Activated CD4-positive, alpha-beta memory T cell treated with anti-CD3 and anti-CD28 coated beads, Interleukin-2, amount 10 ng/mL, durations not matched to agents 7 days and 5 days (primary cell): ENCODE results near the gene KLF6. TPM values are rescaled to one million over a fixed set of nuclear protein-coding genes. Genes with fewer than 3 reads are reported as not detected.

ENCODE experiments used
- CTCF ChIA-PET: fragments of 350-600 bp; sonication (Branson Sonifier 250); formaldehyde crosslinking; loops from one replicate; lab custom pipeline; 2021; ENCODE audit warnings: antibody characterized with exemption, inconsistent platforms; lab: Charles Lee
- POLR2A ChIA-PET: fragments of 350-600 bp; sonication (Branson Sonifier 250); formaldehyde crosslinking; loops from one replicate; lab custom pipeline; 2021; ENCODE audit warnings: antibody characterized with exemption; lab: Charles Lee
- DNase-seq: peaks from one replicate; pipeline ENCODE4 v3.0.0-alpha.2; 2020
- H3K27ac Mint-ChIP-seq: one replicate; pipeline ENCODE4 v1.8.0; 2021; ENCODE audit warnings: mild to moderate bottlenecking, mixed read lengths
- H3K27me3 Mint-ChIP-seq: one replicate; pipeline ENCODE4 v1.8.0; 2021; ENCODE audit warnings: mixed read lengths
- H3K36me3 Mint-ChIP-seq: one replicate; pipeline ENCODE4 v1.8.0; 2021; ENCODE audit warnings: low read depth, mixed read lengths
- H3K4me1 Mint-ChIP-seq: one replicate; pipeline ENCODE4 v1.8.0; 2021; ENCODE audit warnings: mixed read lengths
- H3K4me3 Mint-ChIP-seq: one replicate; pipeline ENCODE4 v1.8.0; 2021; ENCODE audit warnings: mild to moderate bottlenecking, mixed read lengths
- H3K9me3 Mint-ChIP-seq: one replicate; pipeline ENCODE4 v1.8.0; 2021; ENCODE audit warnings: mixed read lengths
- total RNA-seq, 2 experiments: library from RNA; stranded (reverse); gene quantifications; one replicate each; pipeline ENCODE4 v1.2.3, GENCODE V29; 2021

Gene KLF6
- total RNA-seq, 2 experiments from 2014 or later = 220 to 228 TPM

- peaks cover 7% of the 10 kb centered on the region for H3K36me3 Mint-ChIP-seq
- CTCF ChIA-PET = interaction anchor here (1.0 kb wide), 1 partner anchor 16 kb away, joined by 3 read pairs; no protein-coding TSS in a partner anchor
- no peak overlapping the region for H3K4me3 Mint-ChIP-seq
- peak overlapping the region; percentile 74 for H3K27ac Mint-ChIP-seq
- DNase-seq = no peak
- peaks cover 72% of the 10 kb centered on the region for H3K4me1 Mint-ChIP-seq
- POLR2A ChIA-PET = interaction anchor here (0.7 to 6.8 kb wide), 8 partner anchors 8 to 593 kb away, joined by 3 to 164 read pairs (median 12); partner anchors contain the start of genes KLF6 and PITRM1
- no peaks in the 10 kb centered on the region for H3K27me3 Mint-ChIP-seq
- H3K9me3 Mint-ChIP-seq = no peaks in the 10 kb centered on the region
These were observed 18.8 kb downstream of the KLF6 start for GRCh38 chr10:3766046-3766756.

- Mint-ChIP-seq H3K27ac (peak overlapping the region; percentile 74), H3K9me3 (peaks cover 4% of the 10 kb centered on the region), H3K4me1 (peaks cover 83% of the 10 kb centered on the region), H3K36me3 (peaks cover 13% of the 10 kb centered on the region), H3K4me3 (peak overlapping the region; percentile 25), H3K27me3 (no peaks in the 10 kb centered on the region)
- CTCF ChIA-PET = interaction anchor here (0.7 to 1.9 kb wide), 5 partner anchors 10 to 110 kb away, joined by 3 to 5 read pairs (median 3); no protein-coding TSS in a partner anchor
- peak; percentile 51 for DNase-seq
- POLR2A ChIA-PET = interaction anchor here (0.9 to 11.3 kb wide), 8 partner anchors 9 to 592 kb away, joined by 3 to 164 read pairs (median 38); partner anchors contain the start of genes KLF6 and PITRM1
These were observed 19.9 kb downstream of the KLF6 start for GRCh38 chr10:3765146-3765545.

- Mint-ChIP-seq H3K4me3 (peak overlapping the region; percentile 25), H3K27me3 (no peaks in the 10 kb centered on the region), H3K9me3 (peaks cover 6% of the 10 kb centered on the region), H3K27ac (peak overlapping the region; percentile 74), H3K4me1 (peaks cover 85% of the 10 kb centered on the region), H3K36me3 (peaks cover 15% of the 10 kb centered on the region)
- ChIA-PET POLR2A (interaction anchor here (0.7 to 11.3 kb wide), 9 partner anchors 9 to 592 kb away, joined by 3 to 164 read pairs (median 18); partner anchors contain the start of genes KLF6 and PITRM1), CTCF (interaction anchor here (0.7 to 1.9 kb wide), 6 partner anchors 9 to 141 kb away, joined by 3 to 5 read pairs (median 4); no protein-coding TSS in a partner anchor)
- no peak for DNase-seq
These were observed 20.3 kb downstream of the KLF6 start for GRCh38 chr10:3764626-3765112.

- DNase-seq = no peak
- peaks cover 88% of the 10 kb centered on the region for H3K4me1 Mint-ChIP-seq
- peak overlapping the region; percentile 74 for H3K27ac Mint-ChIP-seq
- peaks cover 18% of the 10 kb centered on the region for H3K36me3 Mint-ChIP-seq
- no peaks in the 10 kb centered on the region for H3K27me3 Mint-ChIP-seq
- ChIA-PET POLR2A (interaction anchor here (0.7 to 11.3 kb wide), 7 partner anchors 8 to 363 kb away, joined by 3 to 164 read pairs (median 57); partner anchors contain the start of gene KLF6), CTCF (interaction anchor here (1.3 to 1.9 kb wide), 4 partner anchors 9 to 140 kb away, joined by 4 to 5 read pairs (median 4); no protein-coding TSS in a partner anchor)
- peaks cover 6% of the 10 kb centered on the region for H3K9me3 Mint-ChIP-seq
- H3K4me3 Mint-ChIP-seq = peak overlapping the region; percentile 25
These were observed 21.0 kb downstream of the KLF6 start for GRCh38 chr10:3763852-3764625.

- no peak for DNase-seq
- Mint-ChIP-seq H3K4me1 (peaks cover 90% of the 10 kb centered on the region), H3K4me3 (peak overlapping the region; percentile 9), H3K36me3 (peaks cover 18% of the 10 kb centered on the region), H3K9me3 (peaks cover 6% of the 10 kb centered on the region), H3K27me3 (no peaks in the 10 kb centered on the region), H3K27ac (peak overlapping the region; percentile 40)
- CTCF ChIA-PET = interaction anchor here (1.3 to 1.9 kb wide), 2 partner anchors 12 to 139 kb away, joined by 4 read pairs; no protein-coding TSS in a partner anchor
- POLR2A ChIA-PET = interaction anchor here (5.6 to 11.3 kb wide), 4 partner anchors 12 to 45 kb away, joined by 57 to 164 read pairs (median 137); partner anchors contain the start of gene KLF6
These were observed 22.0 kb downstream of the KLF6 start for GRCh38 chr10:3763035-3763456.

GRCh38 chr10:3762309-3762708, 22.7 kb downstream of the KLF6 start:
- CTCF ChIA-PET = interaction anchor here (1.9 kb wide), 1 partner anchor 22 kb away, joined by 6 read pairs; no protein-coding TSS in a partner anchor
- no peak overlapping the region for H3K4me3 Mint-ChIP-seq

GRCh38 chr10:3761904-3762303, 23.1 kb downstream of the KLF6 start:
- POLR2A ChIA-PET = interaction anchor here (0.8 to 11.3 kb wide), 7 partner anchors 8 to 564 kb away, joined by 3 to 164 read pairs (median 57); partner anchors contain the start of gene KLF6
- Mint-ChIP-seq H3K4me3 (no peak overlapping the region), H3K27me3 (no peaks in the 10 kb centered on the region), H3K36me3 (peaks cover 18% of the 10 kb centered on the region), H3K9me3 (peaks cover 6% of the 10 kb centered on the region), H3K4me1 (peaks cover 98% of the 10 kb centered on the region), H3K27ac (peak overlapping the region; percentile 29)
- CTCF ChIA-PET = interaction anchor here (1.9 kb wide), 1 partner anchor 22 kb away, joined by 6 read pairs; no protein-coding TSS in a partner anchor
- no peak for DNase-seq

More at GRCh38 chr10:3762309-3762708, 22.7 kb downstream of the KLF6 start:
- Mint-ChIP-seq H3K36me3 (peaks cover 18% of the 10 kb centered on the region), H3K9me3 (peaks cover 6% of the 10 kb centered on the region), H3K27me3 (no peaks in the 10 kb centered on the region), H3K4me1 (peaks cover 97% of the 10 kb centered on the region), H3K27ac (peak overlapping the region; percentile 29)
- DNase-seq = no peak
- POLR2A ChIA-PET = interaction anchor here (1.2 to 11.3 kb wide), 5 partner anchors 13 to 565 kb away, joined by 3 to 164 read pairs (median 132); partner anchors contain the start of gene KLF6

GRCh38 chr10:3761021-3761686, 23.9 kb downstream of the KLF6 start:
- H3K4me1 Mint-ChIP-seq = peaks cover 98% of the 10 kb centered on the region
- no peaks in the 10 kb centered on the region for H3K27me3 Mint-ChIP-seq
- no peak overlapping the region for H3K4me3 Mint-ChIP-seq
- ChIA-PET POLR2A (interaction anchor here (0.8 to 11.3 kb wide), 7 partner anchors 9 to 564 kb away, joined by 3 to 164 read pairs (median 57); partner anchors contain the start of gene KLF6), CTCF (interaction anchor here (1.9 kb wide), 1 partner anchor 21 kb away, joined by 6 read pairs; no protein-coding TSS in a partner anchor)
- DNase-seq = no peak
- peak overlapping the region; percentile 29 for H3K27ac Mint-ChIP-seq
- H3K36me3 Mint-ChIP-seq = peaks cover 18% of the 10 kb centered on the region
- H3K9me3 Mint-ChIP-seq = peaks cover 6% of the 10 kb centered on the region

GRCh38 chr10:3760083-3760482, 24.9 kb downstream of the KLF6 start:
- Mint-ChIP-seq H3K4me1 (peaks cover 98% of the 10 kb centered on the region), H3K4me3 (no peak overlapping the region), H3K27ac (no peak overlapping the region), H3K36me3 (peaks cover 18% of the 10 kb centered on the region), H3K9me3 (peaks cover 6% of the 10 kb centered on the region), H3K27me3 (no peaks in the 10 kb centered on the region)
- no peak for DNase-seq
- ChIA-PET CTCF (no interaction called here), POLR2A (interaction anchor here (6.8 to 11.3 kb wide), 2 partner anchors 23 to 48 kb away, joined by 132 to 142 read pairs; partner anchors contain the start of gene KLF6)

- Mint-ChIP-seq H3K27me3 (no peaks in the 10 kb centered on the region), H3K36me3 (peaks cover 18% of the 10 kb centered on the region), H3K9me3 (peaks cover 6% of the 10 kb centered on the region), H3K4me1 (peaks cover 97% of the 10 kb centered on the region), H3K4me3 (no peak overlapping the region), H3K27ac (peak overlapping the region; percentile 9)
- CTCF ChIA-PET = no interaction called here
- no peak for DNase-seq
- POLR2A ChIA-PET = interaction anchor here (6.6 to 11.3 kb wide), 2 partner anchors 24 to 49 kb away, joined by 132 to 206 read pairs; partner anchors contain the start of gene KLF6
These were observed 25.6 kb downstream of the KLF6 start for GRCh38 chr10:3759397-3759796.

- ChIA-PET CTCF (interaction anchor here (1.1 to 1.6 kb wide), 7 partner anchors 13 to 561 kb away, joined by 3 to 11 read pairs (median 5); partner anchors contain the start of gene KLF6), POLR2A (interaction anchor here (0.7 to 11.3 kb wide), 12 partner anchors 8 to 561 kb away, joined by 3 to 206 read pairs (median 7); partner anchors contain the start of gene KLF6)
- Mint-ChIP-seq H3K4me3 (peak overlapping the region; percentile 46), H3K36me3 (peaks cover 18% of the 10 kb centered on the region), H3K4me1 (peaks cover 89% of the 10 kb centered on the region), H3K27ac (peak overlapping the region; percentile 97), H3K27me3 (no peaks in the 10 kb centered on the region), H3K9me3 (peaks cover 6% of the 10 kb centered on the region)
- no peak for DNase-seq
These were observed 26.5 kb downstream of the KLF6 start for GRCh38 chr10:3758491-3758970.
